ENCODE measurements around the gene SPRR4. TPM values are rescaled to one million over a fixed set of nuclear protein-coding genes. Genes with fewer than 3 reads are reported as not detected.

The SPRR4 gene
- total and polyA plus RNA-seq, 2 experiments from 2014 or later: not detected

DNA sequence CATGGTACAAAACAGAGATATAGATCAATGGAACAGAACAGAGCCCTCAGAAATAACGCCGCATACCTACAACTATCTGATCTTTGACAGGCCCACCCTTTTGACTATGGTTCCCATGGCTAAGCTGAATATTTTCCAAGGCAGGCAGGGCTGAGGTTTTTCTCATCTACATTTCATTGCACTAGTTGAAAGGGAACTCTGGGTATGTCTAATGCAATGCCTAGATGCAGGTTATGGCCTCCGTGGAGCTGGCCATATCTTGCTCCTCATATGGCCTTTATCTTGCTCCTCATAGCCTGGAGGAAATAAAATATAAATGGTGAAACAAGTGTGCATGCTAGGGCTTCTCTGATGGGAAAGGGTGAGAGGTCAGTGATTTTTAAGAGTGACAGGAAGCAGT, 12.9 kb upstream of the SPRR4 start (continued):
- TF ChIP-seq, protein P1, sequence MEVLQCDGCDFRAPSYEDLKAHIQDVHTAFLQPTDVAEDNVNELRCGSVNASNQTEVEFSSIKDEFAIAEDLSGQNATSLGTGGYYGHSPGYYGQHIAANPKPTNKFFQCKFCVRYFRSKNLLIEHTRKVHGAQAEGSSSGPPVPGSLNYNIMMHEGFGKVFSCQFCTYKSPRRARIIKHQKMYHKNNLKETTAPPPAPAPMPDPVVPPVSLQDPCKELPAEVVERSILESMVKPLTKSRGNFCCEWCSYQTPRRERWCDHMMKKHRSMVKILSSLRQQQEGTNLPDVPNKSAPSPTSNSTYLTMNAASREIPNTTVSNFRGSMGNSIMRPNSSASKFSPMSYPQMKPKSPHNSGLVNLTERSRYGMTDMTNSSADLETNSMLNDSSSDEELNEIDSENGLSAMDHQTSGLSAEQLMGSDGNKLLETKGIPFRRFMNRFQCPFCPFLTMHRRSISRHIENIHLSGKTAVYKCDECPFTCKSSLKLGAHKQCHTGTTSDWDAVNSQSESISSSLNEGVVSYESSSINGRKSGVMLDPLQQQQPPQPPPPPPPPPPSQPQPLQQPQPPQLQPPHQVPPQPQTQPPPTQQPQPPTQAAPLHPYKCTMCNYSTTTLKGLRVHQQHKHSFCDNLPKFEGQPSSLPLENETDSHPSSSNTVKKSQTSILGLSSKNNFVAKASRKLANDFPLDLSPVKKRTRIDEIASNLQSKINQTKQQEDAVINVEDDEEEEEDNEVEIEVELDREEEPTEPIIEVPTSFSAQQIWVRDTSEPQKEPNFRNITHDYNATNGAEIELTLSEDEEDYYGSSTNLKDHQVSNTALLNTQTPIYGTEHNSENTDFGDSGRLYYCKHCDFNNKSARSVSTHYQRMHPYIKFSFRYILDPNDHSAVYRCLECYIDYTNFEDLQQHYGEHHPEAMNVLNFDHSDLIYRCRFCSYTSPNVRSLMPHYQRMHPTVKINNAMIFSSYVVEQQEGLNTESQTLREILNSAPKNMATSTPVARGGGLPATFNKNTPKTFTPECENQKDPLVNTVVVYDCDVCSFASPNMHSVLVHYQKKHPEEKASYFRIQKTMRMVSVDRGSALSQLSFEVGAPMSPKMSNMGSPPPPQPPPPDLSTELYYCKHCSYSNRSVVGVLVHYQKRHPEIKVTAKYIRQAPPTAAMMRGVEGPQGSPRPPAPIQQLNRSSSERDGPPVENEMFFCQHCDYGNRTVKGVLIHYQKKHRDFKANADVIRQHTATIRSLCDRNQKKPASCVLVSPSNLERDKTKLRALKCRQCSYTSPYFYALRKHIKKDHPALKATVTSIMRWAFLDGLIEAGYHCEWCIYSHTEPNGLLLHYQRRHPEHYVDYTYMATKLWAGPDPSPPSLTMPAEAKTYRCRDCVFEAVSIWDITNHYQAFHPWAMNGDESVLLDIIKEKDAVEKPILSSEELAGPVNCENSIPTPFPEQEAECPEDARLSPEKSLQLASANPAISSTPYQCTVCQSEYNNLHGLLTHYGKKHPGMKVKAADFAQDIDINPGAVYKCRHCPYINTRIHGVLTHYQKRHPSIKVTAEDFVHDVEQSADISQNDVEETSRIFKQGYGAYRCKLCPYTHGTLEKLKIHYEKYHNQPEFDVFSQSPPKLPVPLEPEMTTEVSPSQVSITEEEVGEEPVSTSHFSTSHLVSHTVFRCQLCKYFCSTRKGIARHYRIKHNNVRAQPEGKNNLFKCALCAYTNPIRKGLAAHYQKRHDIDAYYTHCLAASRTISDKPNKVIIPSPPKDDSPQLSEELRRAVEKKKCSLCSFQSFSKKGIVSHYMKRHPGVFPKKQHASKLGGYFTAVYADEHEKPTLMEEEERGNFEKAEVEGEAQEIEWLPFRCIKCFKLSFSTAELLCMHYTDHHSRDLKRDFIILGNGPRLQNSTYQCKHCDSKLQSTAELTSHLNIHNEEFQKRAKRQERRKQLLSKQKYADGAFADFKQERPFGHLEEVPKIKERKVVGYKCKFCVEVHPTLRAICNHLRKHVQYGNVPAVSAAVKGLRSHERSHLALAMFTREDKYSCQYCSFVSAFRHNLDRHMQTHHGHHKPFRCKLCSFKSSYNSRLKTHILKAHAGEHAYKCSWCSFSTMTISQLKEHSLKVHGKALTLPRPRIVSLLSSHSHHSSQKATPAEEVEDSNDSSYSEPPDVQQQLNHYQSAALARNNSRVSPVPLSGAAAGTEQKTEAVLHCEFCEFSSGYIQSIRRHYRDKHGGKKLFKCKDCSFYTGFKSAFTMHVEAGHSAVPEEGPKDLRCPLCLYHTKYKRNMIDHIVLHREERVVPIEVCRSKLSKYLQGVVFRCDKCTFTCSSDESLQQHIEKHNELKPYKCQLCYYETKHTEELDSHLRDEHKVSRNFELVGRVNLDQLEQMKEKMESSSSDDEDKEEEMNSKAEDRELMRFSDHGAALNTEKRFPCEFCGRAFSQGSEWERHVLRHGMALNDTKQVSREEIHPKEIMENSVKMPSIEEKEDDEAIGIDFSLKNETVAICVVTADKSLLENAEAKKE (CRISPR knock-in tag; IDR thresholded peaks at IDR 0.05): no peak
- no peak for TF ChIP-seq ZNF114 (CRISPR knock-in tag; IDR thresholded peaks at IDR 0.05)
- TF ChIP-seq, protein P2, sequence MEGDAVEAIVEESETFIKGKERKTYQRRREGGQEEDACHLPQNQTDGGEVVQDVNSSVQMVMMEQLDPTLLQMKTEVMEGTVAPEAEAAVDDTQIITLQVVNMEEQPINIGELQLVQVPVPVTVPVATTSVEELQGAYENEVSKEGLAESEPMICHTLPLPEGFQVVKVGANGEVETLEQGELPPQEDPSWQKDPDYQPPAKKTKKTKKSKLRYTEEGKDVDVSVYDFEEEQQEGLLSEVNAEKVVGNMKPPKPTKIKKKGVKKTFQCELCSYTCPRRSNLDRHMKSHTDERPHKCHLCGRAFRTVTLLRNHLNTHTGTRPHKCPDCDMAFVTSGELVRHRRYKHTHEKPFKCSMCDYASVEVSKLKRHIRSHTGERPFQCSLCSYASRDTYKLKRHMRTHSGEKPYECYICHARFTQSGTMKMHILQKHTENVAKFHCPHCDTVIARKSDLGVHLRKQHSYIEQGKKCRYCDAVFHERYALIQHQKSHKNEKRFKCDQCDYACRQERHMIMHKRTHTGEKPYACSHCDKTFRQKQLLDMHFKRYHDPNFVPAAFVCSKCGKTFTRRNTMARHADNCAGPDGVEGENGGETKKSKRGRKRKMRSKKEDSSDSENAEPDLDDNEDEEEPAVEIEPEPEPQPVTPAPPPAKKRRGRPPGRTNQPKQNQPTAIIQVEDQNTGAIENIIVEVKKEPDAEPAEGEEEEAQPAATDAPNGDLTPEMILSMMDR (conservative IDR thresholded peaks at IDR 0.05; ENCODE audit: low read depth in 2 of 2): no peak
- no peak for TF ChIP-seq EZH2 (IDR thresholded peaks at IDR 0.05; ENCODE audit: low read depth, unreplicated experiment)

DNA sequence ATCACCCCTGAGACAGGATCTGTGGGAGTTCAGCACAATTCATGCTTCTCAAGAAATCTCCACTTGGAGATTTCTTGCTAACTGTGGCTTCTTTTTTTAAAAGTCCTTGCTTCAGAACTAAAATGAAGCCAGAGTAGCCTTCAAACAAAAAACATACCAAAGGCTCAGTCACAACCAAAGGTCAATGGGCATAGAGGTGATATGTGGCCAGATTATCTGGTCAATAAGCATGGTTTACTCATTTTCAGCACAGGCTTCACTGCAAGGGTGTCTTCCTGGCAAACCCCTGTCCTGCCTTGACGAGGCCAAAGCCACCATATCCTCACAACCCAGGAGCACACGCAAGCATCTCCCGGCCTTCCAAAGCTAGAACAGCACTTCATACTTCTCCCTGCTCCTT, 11.2 kb upstream of the SPRR4 start:
- Mint-ChIP-seq H3K27me3 (ENCODE audit: insufficient read depth, low read depth, poor library complexity) (no peaks in the 10 kb centered on the region), H3K9me3 (0 out of 3 replicates have a peak, but pooled peaks cover 4% of the 10 kb centered on the region), H3K4me3 (no peak overlapping the region), H3K36me3 (ENCODE audit: low read depth) (no peaks in the 10 kb centered on the region; the same call in 2 of the 3 replicates), H3K27ac (no peak overlapping the region), H3K4me1 (no peaks in the 10 kb centered on the region)
- H3K4me3 ChIP-seq: no peak overlapping the region
- H3K27ac ChIP-seq (ENCODE audit: low read depth): no peak overlapping the region
- H2AFZ ChIP-seq: no peak overlapping the region
- no peak overlapping the region for H3K4me2 ChIP-seq
- DNase-seq (ENCODE audit: low spot score) (no peak), ATAC-seq (no peak)
- H3K79me2 ChIP-seq (replicated peaks; ENCODE audit: insufficient read depth): no peaks in the 10 kb centered on the region
- H3K27me3 ChIP-seq (ENCODE audit: insufficient read depth): no peaks in the 10 kb centered on the region
- H3F3A ChIP-seq (replicated peaks; ENCODE audit: low read depth): no peaks in the 10 kb centered on the region
- no peaks in the 10 kb centered on the region for H3K4me1 ChIP-seq (ENCODE audit: insufficient read depth)
- H3K36me3 ChIP-seq (ENCODE audit: insufficient read depth): no peaks in the 10 kb centered on the region
- TF ChIP-seq ZNF114 (CRISPR knock-in tag; IDR thresholded peaks at IDR 0.05): no peak
- no peak for TF ChIP-seq EZH2 (IDR thresholded peaks at IDR 0.05; ENCODE audit: low read depth, unreplicated experiment)
- TF ChIP-seq, protein P2 (conservative IDR thresholded peaks at IDR 0.05; ENCODE audit: low read depth in 2 of 2): no peak
- no peak for TF ChIP-seq NANOG (IDR thresholded peaks at IDR 0.05; ENCODE audit: borderline replicate concordance)
- TF ChIP-seq, protein P3, sequence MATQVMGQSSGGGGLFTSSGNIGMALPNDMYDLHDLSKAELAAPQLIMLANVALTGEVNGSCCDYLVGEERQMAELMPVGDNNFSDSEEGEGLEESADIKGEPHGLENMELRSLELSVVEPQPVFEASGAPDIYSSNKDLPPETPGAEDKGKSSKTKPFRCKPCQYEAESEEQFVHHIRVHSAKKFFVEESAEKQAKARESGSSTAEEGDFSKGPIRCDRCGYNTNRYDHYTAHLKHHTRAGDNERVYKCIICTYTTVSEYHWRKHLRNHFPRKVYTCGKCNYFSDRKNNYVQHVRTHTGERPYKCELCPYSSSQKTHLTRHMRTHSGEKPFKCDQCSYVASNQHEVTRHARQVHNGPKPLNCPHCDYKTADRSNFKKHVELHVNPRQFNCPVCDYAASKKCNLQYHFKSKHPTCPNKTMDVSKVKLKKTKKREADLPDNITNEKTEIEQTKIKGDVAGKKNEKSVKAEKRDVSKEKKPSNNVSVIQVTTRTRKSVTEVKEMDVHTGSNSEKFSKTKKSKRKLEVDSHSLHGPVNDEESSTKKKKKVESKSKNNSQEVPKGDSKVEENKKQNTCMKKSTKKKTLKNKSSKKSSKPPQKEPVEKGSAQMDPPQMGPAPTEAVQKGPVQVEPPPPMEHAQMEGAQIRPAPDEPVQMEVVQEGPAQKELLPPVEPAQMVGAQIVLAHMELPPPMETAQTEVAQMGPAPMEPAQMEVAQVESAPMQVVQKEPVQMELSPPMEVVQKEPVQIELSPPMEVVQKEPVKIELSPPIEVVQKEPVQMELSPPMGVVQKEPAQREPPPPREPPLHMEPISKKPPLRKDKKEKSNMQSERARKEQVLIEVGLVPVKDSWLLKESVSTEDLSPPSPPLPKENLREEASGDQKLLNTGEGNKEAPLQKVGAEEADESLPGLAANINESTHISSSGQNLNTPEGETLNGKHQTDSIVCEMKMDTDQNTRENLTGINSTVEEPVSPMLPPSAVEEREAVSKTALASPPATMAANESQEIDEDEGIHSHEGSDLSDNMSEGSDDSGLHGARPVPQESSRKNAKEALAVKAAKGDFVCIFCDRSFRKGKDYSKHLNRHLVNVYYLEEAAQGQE (IDR thresholded peaks at IDR 0.05; ENCODE audit: unreplicated experiment): no peak
- peaks cover 11% of the 10 kb centered on the region for H3K9me2 ChIP-seq (ENCODE audit: insufficient read depth)
- H4K20me1 ChIP-seq (replicated peaks; ENCODE audit: insufficient read depth): no peaks in the 10 kb centered on the region

Data from GM23338 (cell line).